ENCODE measurements around the gene IGF1R.

The IGF1R gene

DNA sequence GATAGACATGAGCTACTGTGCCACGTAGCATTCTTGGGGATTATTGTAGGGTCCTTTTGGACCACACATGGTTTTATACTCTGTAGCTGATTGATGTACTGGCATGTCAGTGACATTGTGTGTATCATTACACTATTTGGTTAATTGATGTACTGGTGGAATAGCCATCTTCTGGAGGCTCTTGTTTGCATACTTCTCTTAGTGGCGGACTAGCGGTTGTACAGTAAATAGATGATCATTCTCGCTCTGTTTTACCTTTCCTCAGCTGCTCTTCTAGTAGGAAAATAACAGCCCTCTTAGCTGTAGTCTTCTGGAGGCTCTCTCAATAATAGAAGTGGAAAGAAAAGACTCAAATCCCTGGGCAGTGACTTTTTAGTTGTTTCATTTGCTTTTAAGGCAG, 24.8 kb downstream of the IGF1R start:
- no peak for DNase-seq

DNA sequence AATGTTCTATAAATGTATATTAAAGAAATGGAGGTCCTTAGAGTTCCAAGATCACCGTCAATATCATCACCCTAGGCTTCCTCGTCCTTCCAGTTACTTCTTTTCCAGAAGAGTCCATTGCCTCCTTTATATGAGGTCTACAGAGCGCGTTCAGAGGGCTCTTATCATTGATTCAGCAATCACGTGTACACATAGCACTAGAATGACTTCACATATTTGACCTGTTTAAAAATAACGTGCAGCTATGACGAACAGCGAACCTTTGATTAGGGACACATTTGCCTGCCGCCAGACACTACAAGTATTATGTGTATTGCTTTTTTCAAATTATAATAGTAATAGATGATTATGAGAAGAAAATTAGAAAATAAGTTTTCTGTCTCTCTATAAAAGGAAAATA, 26.0 kb downstream of the IGF1R start:
- no peak for DNase-seq

DNA sequence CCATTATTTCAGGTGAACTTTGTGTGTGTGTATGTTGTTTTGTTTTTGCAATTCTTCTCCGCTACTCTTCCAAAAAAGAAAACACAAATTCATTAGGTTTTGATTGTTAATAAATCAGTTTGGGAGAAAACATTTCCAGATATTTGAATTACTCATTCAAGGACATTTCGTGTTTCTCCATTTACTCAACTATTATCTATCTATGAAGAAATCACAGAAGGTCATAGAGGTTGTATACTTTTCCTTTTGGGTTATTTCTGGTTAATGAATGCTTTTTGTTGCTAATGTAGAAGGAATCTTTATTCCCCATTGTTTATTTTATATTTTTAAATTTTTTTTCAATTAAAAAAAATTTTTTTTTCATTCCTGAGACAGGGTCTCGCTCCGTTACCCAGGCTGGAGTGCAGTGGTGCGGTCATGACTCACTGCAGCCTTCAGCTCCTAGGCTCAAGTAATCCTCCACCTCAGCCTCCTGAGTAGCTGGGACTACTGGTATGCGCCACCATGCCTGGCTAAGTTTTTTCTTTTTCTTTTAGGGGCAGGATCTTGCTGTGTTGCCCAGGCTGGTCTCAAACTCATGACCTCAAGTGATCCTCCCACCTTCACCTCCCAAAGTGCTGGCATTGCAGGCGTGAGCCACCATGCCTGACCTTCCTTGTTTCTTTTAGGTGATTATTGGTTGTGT, 28.4 kb downstream of the IGF1R start:
- DNase-seq, result no peak

DNA sequence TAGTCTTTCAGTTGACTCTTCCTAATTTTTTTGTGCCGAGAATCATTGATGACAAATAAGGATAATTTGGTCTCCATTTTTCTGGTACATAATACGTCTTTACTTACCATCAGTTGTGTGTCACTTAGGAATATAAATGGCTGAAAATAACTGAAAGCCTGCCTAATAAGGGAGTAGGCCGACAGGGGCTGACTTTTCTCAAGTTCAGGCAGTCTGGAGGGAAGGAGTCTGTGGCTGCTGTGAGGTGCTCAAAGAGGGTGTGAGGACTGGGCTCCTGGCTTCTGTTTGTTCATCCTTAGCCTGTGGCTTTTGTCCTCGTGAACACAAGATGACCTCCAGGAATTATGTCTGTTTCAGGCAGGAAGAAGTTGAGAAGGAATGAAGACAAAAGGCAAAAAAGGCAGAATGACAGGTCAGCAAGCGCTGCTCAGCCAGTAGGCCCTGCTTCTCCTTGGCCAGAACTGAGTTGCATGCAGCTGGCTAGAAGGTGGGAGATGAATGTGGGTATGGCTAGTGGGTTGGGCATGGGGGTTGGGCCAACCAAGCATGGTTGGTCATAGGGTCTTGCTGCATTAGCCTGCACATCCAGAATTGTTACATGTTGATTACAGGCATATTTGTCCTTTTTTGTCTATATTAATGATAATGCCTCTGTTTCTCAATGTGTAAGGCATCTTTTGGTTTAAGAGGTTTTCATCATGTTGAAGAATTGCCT, 29.2 kb downstream of the IGF1R start:
- no peak for DNase-seq

DNA sequence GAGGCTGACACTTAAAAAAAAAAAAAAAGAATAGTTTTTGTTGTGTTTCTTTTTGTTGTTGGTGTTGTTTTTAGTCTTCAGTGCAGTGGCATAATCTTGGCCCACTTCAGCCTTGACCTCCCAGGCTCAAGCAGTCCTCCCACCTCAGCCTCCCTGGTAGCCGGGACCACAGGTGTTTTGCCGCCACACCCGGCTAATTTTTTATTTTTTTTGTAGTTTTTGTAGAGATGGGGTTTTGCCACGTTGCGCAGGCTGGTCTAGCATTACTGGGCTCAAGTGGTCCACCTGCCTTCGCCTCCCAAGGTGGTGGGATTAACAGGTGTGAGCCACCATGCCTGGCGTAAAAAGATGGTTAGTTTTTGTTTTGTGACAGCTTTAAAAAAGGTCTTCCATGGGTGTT, 30.1 kb downstream of the IGF1R start:
- no peak for DNase-seq

DNA sequence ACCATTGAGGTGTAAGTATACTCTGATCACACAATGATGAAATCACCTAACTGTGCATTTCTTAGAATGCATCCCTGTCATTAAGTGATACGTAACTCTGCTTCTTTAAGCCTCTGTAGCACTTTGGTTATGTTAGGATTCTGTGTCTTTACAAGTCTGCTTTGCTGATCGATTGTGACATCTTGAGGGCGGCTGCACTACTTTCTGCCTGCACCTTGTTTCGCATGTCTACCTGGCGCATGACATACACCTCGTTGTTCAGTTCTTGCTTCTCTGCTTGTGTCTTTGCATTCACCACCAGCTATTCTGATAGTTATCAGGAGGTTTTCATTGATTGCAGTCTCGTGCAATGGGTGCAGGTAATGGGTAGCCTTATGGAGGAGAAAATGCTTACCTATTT, 32.7 kb downstream of the IGF1R start:
- no peak for DNase-seq

DNA sequence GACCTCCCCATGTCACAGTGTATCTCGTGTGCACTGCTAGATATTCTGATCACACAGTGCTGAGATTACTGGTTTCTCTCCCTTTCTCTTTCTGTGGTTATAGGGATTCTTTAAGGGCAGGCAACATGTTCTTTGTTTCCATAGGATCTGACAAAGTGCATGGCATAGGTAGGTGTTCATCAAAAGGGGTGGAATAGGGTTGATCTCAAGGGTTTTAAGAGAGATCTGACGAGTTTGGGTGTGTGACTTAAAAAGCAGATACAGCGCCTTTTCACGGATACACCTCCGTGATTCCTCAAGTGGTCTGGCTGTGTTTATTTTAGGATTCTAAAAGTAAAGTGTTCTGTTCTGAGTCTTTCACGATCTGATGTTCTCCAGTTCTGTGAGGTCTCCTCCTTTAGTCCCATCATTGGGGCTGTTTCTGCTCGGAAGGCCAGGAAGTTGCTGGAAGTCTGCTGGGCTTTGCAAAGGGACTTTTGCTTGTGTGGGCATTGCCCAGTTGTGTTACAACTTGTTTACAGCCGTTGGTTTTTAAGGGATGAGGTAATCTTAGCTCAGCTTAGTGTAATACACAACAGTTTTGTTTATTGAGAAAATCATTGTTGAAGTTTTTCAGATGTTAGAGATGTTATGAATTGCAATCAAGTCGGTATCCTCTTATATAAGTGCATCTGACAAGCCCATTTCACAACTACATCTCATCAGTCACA, 34.8 kb downstream of the IGF1R start:
- DNase-seq, result no peak

DNA sequence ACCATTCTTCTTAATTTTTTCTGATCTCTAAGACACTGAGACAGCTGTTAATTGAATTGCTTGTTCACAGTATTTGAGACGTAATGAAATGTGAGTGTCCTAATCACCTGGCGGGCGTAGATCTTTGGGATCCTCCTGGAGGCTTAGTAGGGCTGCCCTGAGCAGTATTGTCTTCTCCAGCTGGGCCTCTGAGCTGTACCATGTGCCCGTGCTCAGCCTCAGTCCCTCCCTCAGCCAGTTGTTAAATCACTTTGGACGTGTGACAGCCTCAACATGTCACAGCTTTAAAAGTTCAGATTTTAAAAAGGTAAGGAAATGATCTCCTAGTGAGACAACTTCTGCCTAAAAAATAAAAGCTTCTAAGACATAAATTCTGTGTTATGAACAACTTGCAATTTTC, 35.5 kb downstream of the IGF1R start:
- no peak for DNase-seq

DNA sequence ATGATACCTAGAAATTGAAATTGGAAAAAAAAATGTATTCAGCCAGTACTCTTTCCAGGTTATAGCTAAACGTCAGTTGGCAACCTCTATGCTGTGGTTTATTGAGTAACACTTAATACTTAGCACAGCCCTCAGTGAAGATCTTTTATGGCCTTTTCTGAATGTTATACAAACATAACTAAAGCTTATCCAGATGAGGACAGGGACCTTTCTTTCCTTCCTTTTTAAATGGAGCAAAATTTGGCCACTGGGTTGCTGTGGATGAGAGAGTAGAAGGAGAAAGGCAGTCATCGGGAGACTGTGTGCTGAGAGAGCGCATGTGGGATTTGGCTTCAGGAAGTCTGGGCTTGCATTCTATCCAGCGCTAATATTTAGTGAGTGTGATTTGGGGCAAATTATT, 36.1 kb downstream of the IGF1R start:
- no peak for DNase-seq

DNA sequence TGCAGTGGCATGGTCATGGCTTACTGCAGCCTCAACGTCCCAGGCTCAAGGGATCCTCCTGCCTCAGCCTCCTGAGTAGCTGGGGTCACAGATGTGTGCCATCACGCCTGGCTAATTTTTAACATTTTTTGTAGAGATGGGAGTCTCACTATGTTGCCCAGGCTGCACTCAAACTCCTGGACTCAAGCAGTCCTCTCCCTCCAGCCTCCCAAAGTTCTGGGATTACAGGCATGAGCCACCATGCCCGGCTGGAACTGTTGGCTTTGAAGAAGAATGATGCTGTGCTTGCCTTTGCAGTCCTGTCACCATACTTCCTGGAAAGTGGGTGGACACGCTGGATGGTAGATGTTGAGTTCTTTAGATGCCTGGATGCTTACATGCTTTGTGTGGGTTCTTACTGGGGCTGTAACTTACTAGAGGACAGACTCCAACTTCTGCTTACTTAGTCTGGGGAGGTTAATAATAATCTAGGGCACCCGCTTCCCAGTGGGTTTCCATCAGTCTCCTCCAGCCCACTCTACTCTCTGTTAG, 36.7 kb downstream of the IGF1R start:
- no peak for DNase-seq

DNA sequence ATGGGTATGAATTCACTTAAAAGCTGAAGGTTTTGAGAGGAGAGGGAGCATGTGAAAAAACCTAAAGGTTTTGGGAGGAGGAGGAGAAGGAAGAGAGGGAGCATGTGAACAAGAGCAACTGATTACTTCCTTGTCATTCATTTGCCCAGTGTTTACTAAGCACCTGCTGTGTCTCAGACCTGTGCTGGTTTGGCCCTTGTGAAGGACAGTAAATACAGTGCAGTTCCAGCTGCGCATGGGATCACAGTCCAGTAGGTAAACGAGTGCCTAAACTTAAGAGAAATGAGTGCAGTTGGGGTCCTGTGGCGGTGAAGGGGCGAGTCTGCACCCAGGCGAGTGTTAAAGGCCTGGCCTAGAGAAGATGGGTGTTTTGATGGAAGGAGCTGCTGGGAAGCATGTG, 38.6 kb downstream of the IGF1R start:
- no peak for DNase-seq

DNA sequence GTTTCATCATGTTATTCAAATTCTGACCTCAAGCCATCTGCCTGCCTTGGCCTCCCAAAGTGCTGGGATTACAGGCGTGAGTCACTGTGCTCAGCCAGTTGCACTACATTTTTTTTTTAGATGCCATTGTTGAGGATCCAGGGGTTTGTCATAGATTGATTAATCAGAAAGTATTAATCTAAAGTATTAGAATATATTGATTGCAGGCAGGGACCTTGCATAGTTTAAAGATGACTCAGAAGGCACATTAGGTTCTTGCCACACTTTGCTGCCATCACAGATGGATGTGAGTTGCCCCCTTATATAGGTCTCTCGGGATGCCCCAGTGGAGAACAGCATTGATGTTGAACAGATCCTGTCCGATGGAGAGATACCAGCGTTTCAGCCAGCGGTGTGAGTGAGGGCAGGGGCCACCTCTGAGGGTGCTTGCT, 41.1 kb downstream of the IGF1R start:
- no peak for DNase-seq

DNA sequence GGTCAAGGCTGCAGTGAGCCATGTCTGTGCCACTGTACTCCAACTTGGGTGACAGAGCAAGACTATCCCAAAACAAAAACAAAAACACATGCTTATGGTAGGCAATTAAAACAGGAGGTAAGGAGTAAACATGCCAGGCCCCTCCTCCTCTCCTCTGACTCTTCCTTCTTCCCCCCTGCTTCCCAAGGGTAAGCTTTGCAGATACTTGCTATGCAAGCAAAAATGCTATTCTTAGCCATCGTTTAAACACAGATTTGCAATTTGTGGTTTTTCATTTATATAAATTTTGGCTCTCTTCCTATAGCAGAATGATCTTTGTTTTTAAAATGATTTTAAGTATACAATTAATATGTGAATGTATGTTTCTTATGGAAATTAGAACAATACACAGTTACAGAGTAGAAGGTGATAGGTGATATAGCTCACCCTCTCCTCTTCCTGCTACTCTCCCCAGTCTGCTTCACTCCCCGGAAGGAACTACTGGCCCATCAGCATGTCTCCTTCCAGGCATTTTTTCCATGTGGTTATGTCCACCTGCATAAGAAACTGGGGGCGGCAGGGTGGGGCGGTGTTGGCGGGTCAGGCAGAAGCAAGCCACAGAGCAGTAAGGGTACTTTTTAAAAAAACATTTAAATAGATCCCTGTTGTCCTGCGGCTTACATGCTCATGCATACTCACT, 42.1 kb downstream of the IGF1R start:
- no peak for DNase-seq

DNA sequence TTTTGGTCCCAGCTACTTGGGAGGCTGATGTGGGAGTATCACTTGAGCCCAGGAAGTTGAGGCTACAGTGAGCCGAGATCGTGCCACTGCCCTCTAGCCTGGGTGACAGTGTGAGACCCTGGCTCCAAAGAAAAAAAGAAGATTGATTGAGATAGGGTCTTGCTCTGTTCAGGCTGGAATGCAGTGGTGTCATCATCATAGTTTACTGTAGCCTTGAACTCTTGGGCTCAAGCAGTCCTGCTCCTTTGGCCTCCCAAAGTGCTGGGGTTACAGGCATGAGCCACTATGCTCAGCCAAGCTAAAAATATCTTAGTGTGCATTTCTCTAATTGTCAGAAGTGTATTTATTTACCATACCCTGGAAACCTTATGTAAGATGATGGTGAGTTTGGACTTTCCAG, 43.9 kb downstream of the IGF1R start:
- DNase-seq, result no peak

DNA sequence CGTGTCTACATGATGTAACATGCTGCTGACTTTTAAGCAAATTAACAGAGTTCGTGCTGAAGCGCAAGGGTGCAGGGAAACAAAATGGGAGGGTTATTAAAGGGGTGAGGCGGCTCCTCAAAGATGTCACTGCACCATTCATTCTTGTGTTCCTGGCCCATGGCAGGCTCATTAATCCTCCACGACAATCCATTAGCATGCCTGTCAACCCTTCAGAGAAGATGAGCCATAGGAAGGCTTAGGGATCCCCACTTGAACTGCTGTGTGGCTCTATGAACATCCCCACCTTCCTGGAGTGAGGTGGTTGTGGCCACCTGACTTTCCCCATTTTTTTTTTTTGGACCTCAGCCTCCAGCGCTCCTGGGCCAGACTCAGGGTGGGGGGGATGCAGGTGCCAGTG, 45.8 kb downstream of the IGF1R start:
- DNase-seq, result no peak

DNA sequence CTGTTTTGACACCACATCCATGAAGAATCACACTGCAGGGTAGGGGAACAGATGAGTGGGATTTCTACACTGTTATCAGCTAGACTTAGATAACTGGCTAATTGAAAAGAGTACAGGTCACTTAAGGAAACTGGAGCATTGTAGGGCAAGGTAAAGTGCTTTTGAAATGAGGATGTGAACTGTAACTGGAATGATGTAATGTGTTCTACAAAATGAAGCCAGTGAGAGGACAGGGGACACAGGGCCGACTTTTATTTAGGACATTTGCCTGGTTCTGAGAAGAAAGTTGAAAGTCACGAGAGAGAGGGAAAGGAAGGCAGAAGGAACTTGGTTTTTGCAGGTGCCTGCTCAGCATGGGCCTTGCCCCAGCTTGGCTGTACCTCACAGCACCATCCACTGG, 50.5 kb downstream of the IGF1R start:
- DNase-seq, result no peak

DNA sequence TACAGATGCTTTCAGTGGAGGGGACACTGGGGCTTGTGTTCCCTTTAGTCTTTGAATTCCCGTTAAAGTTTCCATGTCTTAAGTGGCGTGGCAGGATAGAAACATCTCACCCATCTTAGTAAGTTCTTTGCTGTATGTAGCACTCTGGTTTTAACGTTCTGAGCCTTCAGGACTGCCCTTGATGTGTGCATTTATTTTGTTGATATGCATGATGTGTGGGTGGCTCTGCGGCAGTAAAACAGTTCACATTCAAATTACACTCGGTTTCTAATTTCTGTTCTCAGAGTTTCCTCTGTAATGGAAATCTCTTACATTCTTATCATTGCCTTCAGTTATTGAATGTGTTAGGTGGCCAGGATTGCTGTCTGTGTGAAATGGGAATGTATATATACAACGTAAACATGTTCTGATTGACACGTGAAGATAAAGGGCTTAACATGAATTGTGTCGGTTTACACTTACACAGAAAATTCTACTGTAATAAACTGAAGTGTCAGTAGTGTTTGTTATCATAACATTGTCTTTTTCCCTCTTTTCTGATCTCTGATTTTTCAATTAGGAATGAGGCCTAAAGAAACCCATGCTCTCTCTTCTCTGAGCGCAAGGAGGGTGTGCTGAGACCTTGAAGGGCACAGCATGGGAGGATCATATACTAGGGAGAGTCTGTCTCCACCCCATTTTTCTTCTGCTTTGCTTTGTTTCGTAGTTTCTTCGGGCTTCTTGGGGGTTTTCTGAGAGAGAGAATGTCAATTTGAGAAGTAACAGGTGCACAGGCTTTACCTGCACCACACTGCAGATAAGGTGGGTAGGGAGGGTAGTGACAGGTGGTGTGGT, 51.5 kb downstream of the IGF1R start:
- no peak for DNase-seq

DNA sequence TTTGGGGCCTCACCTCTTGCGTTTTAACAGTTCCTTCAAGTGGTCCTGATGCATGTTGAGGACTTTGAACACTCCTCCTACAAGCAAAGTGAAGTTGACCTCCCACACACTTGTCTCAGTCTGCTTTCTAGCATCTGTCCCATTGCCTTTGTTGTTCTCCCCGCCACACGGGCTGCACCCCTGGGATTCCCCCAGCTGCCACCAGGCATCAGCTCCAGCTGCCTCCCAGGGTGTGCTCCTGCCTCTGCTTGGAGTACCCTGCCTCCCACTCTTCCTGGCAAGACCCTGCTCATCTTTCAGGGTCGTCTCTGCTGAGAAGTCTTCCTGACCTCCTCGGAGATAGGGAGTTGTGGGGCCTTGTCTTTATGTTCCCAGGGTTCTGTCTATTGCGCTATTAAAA, 52.2 kb downstream of the IGF1R start:
- DNase-seq, result peak; percentile 8

DNA sequence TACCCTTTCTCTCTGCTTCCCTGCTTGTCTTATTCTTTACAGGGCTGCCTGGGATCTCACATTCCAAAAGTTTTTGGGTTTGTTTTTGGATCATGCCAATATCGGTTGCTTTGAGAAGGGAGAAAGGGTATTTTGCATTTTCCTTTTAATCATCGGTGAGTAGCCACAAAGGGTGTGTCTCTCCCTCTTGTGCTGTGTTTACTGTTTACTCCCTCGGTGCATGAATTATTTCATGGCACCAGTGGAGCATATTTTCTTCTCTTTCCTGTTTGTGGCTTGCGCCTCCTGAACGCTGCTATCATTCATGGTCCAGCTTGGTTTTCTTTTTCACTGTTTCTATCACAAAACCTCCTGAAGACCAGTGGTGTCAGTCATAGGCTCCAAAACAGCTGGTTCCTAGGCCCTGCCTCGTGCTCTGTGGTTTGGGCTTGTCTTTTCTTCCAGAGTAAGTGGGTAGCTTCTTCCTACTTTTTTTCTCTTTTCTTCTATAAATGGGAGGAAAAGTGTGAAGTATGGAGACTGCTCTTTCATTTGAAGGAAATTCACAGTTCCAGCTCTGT, 54.9 kb downstream of the IGF1R start:
- no peak for DNase-seq

DNA sequence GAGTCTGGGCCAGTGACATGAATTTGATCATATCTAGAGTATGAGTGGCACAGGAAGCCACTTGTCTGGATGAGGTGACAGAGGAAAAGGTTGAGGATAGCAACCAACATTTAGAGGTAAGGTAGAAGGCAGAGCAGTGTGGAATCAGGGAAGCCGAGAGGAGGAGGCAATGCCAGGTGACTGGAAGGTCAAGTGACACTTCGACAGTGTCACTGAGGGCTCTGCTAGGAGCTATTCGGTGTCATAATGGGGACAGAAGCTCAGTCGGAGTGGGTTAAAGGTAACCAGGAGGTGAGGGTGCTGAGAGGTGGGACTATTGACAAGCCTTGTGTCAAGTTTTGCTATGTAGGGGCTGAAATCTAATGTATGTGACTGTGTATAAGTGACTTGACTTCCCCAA, 56.7 kb downstream of the IGF1R start:
- DNase-seq, result no peak

DNA sequence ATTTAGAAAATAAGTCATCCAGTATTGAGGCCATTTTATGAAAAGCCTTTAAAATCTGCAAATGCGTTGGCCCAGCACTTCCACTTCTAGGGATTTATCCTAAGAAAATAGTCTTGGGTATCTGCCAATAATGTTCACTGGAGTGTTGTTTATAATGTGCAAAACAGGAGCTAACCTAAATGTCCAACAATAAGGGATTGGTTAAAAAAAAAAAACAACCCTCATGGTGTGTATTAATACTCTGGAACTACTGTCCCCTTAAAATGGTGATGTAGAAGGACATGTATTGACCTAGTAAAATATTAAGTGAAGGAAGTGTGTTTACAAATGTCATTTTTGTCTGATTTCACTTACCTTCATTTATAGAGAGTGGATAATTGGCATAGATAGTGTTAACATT, 58.0 kb downstream of the IGF1R start:
- DNase-seq, result no peak

DNA sequence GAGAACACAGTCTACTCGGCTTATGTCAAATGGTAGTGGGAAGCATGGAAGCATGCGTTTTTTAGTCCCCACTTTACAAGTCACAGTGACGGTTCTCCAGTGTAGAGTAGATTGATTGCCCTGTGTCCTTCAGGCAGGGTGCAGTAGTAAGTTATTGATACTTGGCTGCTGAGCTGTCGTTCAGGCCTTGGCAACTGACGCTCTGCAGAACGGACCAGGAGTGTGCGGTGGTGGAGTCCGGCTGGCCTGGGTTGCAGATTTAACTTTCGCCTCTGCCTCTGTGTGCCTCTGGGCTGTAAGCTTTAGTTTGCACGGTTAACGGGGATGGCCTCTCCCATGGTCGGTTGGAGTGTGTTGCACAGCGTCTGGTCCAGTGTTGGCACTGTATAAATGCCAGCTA, 58.6 kb downstream of the IGF1R start:
- no peak for DNase-seq

All from NCI-H1694 treated with DMSO at 0.1 percent for 48 hours (cell line).